GM20431 (cell line): ENCODE data around the gene SPDL1.
"Not testable (repeated sequence)": the region's sequence is repeated elsewhere in the genome, so short reads cannot be mapped to it uniquely, and the experiment has no call there.

Experiments
- in situ Hi-C: fragments of 300-500 bp; cut with MseI, MboI; formaldehyde crosslinking; loops from one replicate; pipeline ENCODE4 v1.15.0; 2020; ENCODE audit warnings: low sequenced_read_pairs; ENCODE audit not compliant: unreplicated experiment

Gene SPDL1

DNA sequence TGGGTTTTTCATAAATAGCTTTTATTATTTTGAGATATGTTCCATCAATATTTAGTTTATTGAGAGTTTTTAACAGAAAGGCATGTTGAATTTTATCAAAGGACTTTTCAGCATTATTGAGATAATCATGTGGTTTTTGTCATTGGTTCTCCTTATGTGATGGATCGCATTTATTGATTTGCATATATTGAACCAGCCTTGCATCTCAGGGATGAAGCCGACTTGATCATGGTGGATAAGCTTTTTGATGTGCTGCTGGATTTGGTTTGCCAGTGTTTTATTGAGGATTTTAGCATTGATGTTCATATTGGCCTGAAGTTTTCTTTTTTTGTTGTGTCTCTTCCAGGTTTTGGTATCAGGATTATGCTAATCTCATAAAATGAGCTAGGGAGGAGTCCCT is 40.7 kb downstream of the SPDL1 start:
- in situ Hi-C loops = not testable (repeated sequence)

DNA sequence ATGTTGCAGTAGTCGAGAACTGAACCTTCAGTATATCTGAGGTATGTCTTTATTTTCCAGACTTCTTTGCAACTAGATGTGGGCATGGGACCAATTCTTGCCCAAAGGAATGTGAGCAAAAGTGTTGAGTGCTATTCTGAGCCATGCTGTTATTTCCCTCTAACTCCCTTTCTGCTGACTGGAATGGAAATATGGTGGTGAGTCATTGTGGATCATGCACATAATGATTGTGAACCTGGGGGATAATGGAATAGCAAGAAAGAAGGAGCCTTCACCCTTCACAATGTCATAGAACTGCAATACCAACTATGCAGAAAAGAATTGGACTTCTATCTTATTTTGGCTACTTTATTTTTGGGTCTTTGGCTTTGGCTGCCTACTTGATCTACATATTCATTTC is 43.2 kb downstream of the SPDL1 start:
- in situ Hi-C loops = no loop called here

- in situ Hi-C loops = no loop called here
These were observed 44.0 kb downstream of the SPDL1 start for GRCh38 chr5:169627551-169627950.

DNA sequence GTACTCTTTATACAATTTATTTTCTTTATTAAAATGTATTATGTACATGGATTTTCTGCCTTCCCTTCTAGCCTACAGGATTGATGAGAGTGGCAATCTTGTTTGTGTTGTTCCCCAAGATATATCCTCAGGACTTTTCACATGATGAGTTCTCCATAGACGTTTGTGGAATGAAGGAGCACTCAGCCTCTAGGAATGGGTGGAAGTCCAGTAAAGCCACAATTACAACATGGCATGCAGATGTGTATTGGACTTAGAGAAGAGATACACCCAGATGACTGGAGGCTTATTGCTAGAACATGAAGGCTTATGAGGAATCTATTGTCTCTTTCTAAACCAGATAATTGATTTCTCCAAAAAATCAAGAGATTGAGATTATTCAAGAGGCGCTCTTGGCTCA is 45.3 kb downstream of the SPDL1 start:
- in situ Hi-C loops = no loop called here

DNA sequence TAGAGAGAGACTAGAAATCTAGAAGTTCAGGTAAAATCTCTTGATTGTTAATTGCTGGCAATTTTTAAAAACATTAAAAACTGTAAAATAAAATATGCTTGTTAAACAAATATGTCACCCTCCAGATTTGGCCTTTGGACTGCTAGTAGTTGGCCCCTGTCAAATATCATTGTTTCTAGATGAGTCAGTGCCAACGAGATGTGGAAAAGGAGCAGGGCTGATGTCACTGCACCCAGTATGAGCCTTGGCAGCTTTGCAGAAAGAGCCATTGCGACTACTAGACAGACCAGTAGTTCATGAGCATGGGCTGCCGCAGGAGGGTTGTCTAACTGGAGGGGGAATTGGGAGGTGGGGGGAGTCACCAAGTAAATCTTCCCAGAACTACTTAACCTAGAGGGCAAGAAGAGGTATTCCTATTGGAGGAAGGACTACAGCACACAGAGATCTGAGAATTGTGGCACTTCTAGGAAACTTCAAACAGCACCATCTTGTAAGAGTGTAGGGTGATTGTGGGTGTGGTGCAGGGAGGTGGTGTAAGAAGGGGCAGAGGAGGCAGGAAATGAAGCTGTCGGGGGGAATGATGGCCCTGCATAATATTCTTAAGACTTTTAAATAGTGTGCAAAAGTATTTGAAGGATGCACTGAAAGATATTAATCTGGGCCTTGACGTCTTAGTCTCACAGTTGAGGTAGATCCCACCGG is 46.4 kb downstream of the SPDL1 start:
- in situ Hi-C loops = no loop called here

- in situ Hi-C loops = no loop called here
These were observed 47.8 kb downstream of the SPDL1 start for GRCh38 chr5:169631360-169631759.

DNA sequence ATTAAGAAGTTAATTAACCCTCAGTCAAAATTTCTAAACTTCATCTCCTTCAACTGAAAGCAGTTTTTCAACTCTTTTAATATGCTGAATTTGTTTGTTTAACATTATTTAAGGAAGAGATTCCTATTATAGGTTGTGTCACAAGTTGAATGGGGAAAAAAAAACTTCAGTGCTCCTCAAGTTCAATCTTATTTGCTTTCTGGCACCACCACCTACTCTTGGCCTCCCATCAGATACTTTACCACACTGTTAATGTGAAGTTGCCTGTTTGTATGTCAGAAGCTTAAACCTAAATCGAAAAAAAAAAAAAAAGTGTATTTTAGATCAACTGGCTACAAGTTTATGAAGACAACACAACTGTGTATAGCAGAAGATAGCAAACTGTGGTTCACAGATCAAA is 49.4 kb downstream of the SPDL1 start:
- in situ Hi-C loops = no loop called here

DNA sequence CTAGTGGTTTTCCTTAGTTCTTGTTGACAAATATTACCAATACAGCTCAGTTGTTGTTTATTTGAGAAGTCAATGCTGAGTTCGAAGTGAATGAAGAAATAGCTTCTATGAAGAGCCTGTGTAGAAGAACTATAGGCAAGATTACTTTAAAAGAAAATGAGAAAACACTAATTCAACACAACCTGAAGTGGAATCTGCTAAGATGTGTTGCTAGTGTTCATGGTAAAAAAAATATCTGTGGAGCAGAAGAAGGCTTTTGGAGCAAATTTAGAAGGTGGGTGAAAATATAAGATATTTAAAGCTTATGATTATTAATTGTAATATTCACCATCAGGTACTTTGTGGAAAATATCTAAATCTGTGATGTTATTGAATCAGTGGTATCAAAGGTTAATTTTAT is 51.0 kb downstream of the SPDL1 start:
- in situ Hi-C loops = no loop called here

DNA sequence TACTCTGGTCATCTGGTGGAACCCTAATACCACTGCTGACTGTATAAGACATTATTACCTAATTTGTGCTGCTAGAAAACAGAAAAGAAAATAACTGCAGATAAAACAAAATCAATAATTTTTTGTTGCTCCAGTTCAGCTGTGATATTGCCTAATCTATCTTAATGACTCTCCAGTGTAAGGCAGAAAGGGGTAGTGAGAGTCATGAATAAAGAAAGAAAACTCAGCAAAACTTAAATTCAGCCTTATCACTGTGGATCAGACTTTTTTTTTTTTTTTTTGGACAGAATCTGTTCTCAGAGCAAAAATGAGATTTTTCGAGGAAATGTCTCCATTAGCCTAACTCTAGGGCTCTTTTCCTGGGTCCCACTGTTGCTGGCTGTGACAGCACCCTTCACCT is 52.4 kb downstream of the SPDL1 start:
- in situ Hi-C loops = no loop called here

- in situ Hi-C loops = no loop called here
These were observed 53.0 kb downstream of the SPDL1 start for GRCh38 chr5:169636477-169637084.

GRCh38 chr5:169637085-169637548 is 53.5 kb downstream of the SPDL1 start, which contains the start of gene DOCK2:
DOCK2 (plus strand) TSS chr5:169637275; CDS start chr5:169637327, 52 bp downstream.
- in situ Hi-C loops = no loop called here

DNA sequence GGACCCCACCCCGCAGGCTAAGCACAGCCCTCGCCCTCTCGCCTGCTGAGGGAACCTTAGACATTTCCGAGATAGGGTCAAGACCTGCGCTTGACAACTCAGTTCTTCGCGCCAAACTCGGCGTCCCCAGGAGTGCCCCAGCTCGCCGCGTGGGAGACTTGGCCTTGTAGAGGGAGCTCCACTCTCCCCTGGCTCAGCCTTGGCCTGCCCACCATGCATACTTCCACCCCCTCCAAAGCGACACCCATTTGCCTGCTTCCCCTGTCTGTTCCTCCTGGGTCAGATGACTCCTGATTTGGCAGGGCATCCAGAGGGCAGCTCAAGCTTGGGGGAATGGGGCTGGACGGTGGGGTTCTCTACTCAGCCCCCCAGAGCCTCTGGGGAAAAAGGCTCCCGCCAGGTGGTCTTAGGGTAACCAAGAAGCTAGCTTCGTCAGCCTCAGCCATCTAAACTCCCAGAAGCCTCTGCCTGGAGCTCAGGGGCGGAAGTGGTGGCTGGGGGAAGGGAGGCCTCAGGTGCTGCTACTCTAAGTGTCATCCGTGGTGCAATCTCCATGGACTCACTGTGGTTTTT is 54.1 kb downstream of the SPDL1 start:
- in situ Hi-C loops = no loop called here

- in situ Hi-C loops = no loop called here
These were observed 57.7 kb downstream of the SPDL1 start for GRCh38 chr5:169641253-169641652.

- in situ Hi-C loops = no loop called here
These were observed 63.3 kb downstream of the SPDL1 start for GRCh38 chr5:169646856-169647255.

- in situ Hi-C loops = no loop called here
These were observed 64.0 kb downstream of the SPDL1 start for GRCh38 chr5:169647566-169647965.

GRCh38 chr5:169648725-169649310 is 65.2 kb downstream of the SPDL1 start:
- in situ Hi-C loops = no loop called here

DNA sequence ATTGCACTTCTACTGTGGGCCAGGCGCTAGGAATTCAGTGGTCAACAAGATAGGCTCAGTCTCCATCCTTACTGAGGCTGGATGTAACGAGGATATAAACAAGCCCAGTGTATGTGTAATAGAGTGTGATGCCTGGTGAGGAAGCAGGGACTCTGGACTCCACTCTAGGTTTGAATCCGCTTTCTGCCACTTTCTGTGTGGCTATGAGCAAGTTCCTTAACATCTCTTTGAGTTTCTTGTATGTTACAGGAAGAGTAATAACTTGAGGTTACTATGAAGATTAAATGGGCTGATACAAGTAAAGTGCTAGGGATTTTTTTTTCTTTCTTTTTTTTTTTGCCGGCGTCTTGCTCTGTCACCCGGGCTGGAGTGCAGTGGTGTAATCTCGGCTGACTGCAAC is 65.9 kb downstream of the SPDL1 start:
- in situ Hi-C loops = no loop called here

DNA sequence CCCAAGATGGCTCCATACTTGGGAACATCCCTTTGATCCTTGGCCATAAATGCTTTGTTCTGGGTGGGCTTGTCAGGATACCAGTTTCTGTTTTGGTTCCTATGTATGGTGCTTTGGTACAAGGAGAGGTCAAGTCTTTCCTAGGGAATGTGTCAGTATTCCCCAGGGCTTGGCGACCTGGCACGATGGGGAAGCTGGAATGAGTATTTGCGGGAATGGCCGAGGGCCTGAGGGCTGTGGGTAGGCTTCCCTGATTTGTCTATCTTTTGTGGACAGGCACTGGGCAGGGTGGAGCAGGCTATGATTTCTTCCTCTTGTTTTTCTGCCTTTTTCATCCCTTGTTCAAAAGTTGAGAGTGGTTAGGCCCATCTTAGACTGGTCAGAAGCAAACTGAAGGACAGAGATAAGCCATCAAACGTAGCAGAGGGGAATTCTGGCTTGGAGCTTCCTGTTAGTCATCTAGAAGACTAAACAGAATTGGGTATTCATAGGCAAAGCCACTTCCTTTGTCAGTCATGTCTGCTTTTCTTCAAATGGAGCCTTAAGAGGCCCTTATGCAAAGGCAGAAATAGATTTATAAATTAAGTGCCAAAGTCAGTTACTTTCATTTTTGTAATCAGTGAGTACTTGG is 67.2 kb downstream of the SPDL1 start:
- in situ Hi-C loops = no loop called here

GRCh38 chr5:169651526-169651925 is 68.0 kb downstream of the SPDL1 start:
- in situ Hi-C loops = no loop called here

GRCh38 chr5:169652057-169652456 is 68.5 kb downstream of the SPDL1 start:
- in situ Hi-C loops = no loop called here

- in situ Hi-C loops = no loop called here
These were observed 69.5 kb downstream of the SPDL1 start for GRCh38 chr5:169653091-169653490.
